Esophagus muscularis mucosa (tissue), 4 donors: ENCODE results near the gene LIM2. TPM values are rescaled to one million over a fixed set of nuclear protein-coding genes. Genes with fewer than 3 reads are reported as not detected.

Experiments used
- DNase-seq: peaks from one replicate; pipeline ENCODE4 v3.0.0-alpha.2; 2017; ENCODE audit errors: extremely low spot score
- H3K27ac ChIP-seq, 4 donors: fragments of 200-600 bp; sonication (generic); replicated peaks in 1 of 4; 1 replicate in 3 of 4; 2 replicates in 1 of 4; pipeline ENCODE4 v1.5.1; 2016 to 2019; ENCODE audit warnings: mild to moderate bottlenecking in 1 of 4
- H3K27me3 ChIP-seq, 4 donors: fragments of 200-600 bp; sonication (generic); one replicate each; pipeline versions ENCODE4 v1.5.1 to v1.6.0; 2016 to 2019
- H3K36me3 ChIP-seq, 4 donors: fragments of 200-600 bp; sonication (generic); one replicate each; pipeline ENCODE4 v1.5.1; 2016 to 2019
- H3K4me1 ChIP-seq, 4 donors: fragments of 200-600 bp; sonication (generic); one replicate each; pipeline ENCODE4 v1.5.1; 2016 to 2019
- H3K4me3 ChIP-seq, 4 donors: fragments of 200-600 bp; sonication (generic); 1 replicate in 2 of 4; 2 replicates in 2 of 4; pipeline ENCODE4 v1.5.1; 2016 to 2019; ENCODE audit warnings: mild to moderate bottlenecking in 4 of 4, moderate library complexity in 1 of 4
- H3K9me3 ChIP-seq, 4 donors: fragments of 200-600 bp; sonication (generic); 1 replicate in 3 of 4; 2 replicates in 1 of 4; pipeline ENCODE4 v1.5.1; 2016 to 2019
- EP300 ChIP-seq: sonication (generic); formaldehyde crosslinking; IDR thresholded peaks from one replicate; pipeline ENCODE4 v1.6.1; 2017; ENCODE audit warnings: antibody characterized with exemption
- POLR2A ChIP-seq: fragments of 450-650 bp; IDR thresholded peaks from one replicate; pipeline ENCODE4 v1.6.1; 2017; ENCODE audit warnings: antibody characterized with exemption, moderate library complexity, mild to moderate bottlenecking, low read depth
- POLR2AphosphoS5 ChIP-seq, 2 donors: sonication (generic); formaldehyde crosslinking; IDR thresholded peaks; one replicate each; pipeline ENCODE4 v1.6.1; 2017; ENCODE audit warnings: antibody characterized with exemption in 2 of 2
- WGBS: methylation state at CpG from one replicate; pipeline ENCODE4 v1.1.5; 2018; 5-methylcytosine and 5-hydroxymethylcytosine counted together
- intact Hi-C: fragments of 100-400 bp; cut with DNase I; formaldehyde crosslinking; loops from one replicate; pipeline ENCODE4 v1.15.1; 2023
- total RNA-seq, 4 donors: library from RNA; depleted of rRNA; stranded (reverse); fragments of >200 nt; gene quantifications; one replicate each; pipeline versions ENCODE4 v1.1.0 to v1.2.1, GENCODE V29; 2016
- TF ChIP-seq, protein P1 (sequence below), 3 experiments: fragments of 200-600 bp in 2 of 3; fragments of 450-650 bp in 1 of 3; sonication (generic) in 2 of 3; IDR thresholded peaks; one replicate each; pipeline ENCODE4 v1.5.1; 2017 to 2019; ENCODE audit warnings: antibody characterized with exemption in 3 of 3, mild to moderate bottlenecking in 2 of 3, moderate library complexity in 1 of 3

Gene LIM2
- total RNA-seq, 4 donors from 2014 or later = not detected

DNA sequence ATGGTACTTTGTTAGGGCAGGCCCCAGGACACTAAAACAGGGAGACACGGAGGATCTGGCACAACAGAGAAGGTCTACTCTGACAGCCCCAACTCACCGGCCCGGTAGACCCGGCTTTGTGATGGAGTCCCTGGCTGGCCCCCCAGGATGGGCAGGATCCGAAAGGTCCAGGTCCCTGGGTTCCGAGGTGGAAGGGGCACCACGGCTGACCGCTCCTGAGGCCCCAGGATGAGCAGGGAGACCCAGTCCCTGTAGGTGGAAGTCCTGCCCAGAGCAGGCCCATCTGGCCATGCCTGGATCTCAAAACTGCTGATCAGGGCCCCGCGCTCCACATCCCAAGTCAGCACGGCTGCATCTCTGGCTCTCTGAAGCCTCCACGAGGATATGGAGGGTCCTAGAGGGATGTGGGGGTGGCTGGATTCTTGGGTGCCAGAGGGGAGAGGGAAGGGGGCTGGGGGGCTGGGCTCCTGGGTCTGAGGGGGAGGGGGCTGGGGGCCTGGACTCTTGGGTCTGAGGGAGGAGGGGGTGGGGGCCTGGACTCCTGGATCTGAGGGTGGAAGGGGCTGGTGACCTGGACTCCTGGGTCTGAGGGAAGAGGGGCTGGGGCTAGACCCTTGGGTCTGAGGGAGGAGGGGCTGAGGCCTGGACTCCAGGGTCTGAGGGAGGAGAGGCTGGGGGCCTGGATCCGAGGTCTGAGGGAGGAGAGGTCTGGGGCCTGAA is 50.5 kb downstream of the LIM2 start:
- WGBS = 89% methylated on average over 5 of the region's 13 CpGs
- peaks cover 0 to 5% (median under 1%) of the 10 kb centered on the region in 4 donors for H3K36me3 ChIP-seq
- no peak for DNase-seq
- H3K4me3 ChIP-seq = no peak overlapping the region
- TF ChIP-seq POLR2AphosphoS5 (IDR thresholded peaks at IDR 0.05) = no peak
- no peak for TF ChIP-seq POLR2A
- TF ChIP-seq, protein P1, sequence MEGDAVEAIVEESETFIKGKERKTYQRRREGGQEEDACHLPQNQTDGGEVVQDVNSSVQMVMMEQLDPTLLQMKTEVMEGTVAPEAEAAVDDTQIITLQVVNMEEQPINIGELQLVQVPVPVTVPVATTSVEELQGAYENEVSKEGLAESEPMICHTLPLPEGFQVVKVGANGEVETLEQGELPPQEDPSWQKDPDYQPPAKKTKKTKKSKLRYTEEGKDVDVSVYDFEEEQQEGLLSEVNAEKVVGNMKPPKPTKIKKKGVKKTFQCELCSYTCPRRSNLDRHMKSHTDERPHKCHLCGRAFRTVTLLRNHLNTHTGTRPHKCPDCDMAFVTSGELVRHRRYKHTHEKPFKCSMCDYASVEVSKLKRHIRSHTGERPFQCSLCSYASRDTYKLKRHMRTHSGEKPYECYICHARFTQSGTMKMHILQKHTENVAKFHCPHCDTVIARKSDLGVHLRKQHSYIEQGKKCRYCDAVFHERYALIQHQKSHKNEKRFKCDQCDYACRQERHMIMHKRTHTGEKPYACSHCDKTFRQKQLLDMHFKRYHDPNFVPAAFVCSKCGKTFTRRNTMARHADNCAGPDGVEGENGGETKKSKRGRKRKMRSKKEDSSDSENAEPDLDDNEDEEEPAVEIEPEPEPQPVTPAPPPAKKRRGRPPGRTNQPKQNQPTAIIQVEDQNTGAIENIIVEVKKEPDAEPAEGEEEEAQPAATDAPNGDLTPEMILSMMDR (IDR thresholded peaks at IDR 0.05) = no peak
- TF ChIP-seq EP300 = no peak
- no peaks in the 10 kb centered on the region for H3K9me3 ChIP-seq
- peaks cover 6 to 36% (median 24%) of the 10 kb centered on the region in 4 donors for H3K4me1 ChIP-seq
- intact Hi-C loops = loop anchor here (5.0 to 10.0 kb wide), 2 partner anchors 70 to 318 kb away; no protein-coding TSS in a partner anchor
- H3K27ac ChIP-seq = no peak overlapping the region
- H3K27me3 ChIP-seq = peaks cover 0 to 5% (median 0%) of the 10 kb centered on the region in 4 donors

- peaks cover 3 to 8% (median 6%) of the 10 kb centered on the region in 4 donors for H3K4me1 ChIP-seq
- DNase-seq = no peak
- peaks cover 0 to 36% (median 3%) of the 10 kb centered on the region in 4 donors for H3K27me3 ChIP-seq
- no peak overlapping the region for H3K4me3 ChIP-seq
- TF ChIP-seq, protein P1 (IDR thresholded peaks at IDR 0.05) = no peak
- H3K9me3 ChIP-seq = no peaks in the 10 kb centered on the region
- intact Hi-C loops = loop anchor here (10.0 kb wide), 1 partner anchor 321 kb away; no protein-coding TSS in a partner anchor
- H3K27ac ChIP-seq = no peak overlapping the region
- H3K36me3 ChIP-seq = peaks cover 0 to 22% (median 12%) of the 10 kb centered on the region in 4 donors
- WGBS = 86% methylated on average over 11 of the region's 13 CpGs
These were observed 53.8 kb downstream of the LIM2 start for GRCh38 chr19:51333836-51334460.

DNA sequence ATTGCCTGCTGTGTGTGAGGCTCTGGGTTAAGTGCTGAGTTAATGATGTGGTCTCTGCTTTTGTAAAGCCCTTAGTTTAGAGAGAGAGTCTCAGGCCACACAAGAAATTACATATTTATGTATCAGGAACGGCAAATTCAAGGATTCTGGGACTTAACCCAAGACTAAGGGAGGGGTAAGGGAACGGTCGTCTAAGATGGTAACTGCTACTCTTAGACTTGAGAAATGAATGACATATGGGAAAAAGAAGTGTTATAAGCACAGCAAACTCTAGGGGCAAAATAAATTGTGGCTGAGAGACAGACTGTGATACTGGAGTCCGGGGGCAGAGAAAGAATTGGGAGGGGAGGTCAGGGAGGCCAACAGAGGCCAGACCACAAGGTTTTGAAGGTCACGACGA is 56.1 kb downstream of the LIM2 start:
- peaks cover 5 to 58% (median 24%) of the 10 kb centered on the region in 4 donors for H3K27me3 ChIP-seq
- intact Hi-C loops = loop anchor here (10.0 kb wide), 1 partner anchor 323 kb away; no protein-coding TSS in a partner anchor
- no peak overlapping the region for H3K4me3 ChIP-seq
- WGBS = 90% methylated on average over 6 of the region's 6 CpGs
- no peak overlapping the region for H3K27ac ChIP-seq
- peaks cover 7 to 15% (median 11%) of the 10 kb centered on the region in 4 donors for H3K4me1 ChIP-seq
- H3K36me3 ChIP-seq = peaks cover 0 to 22% (median 12%) of the 10 kb centered on the region in 4 donors
- TF ChIP-seq POLR2AphosphoS5 (IDR thresholded peaks at IDR 0.05) (no peak), EP300 (no peak), POLR2A (no peak)
- TF ChIP-seq, protein P1 (IDR thresholded peaks at IDR 0.05) = no peak
- DNase-seq = no peak
- H3K9me3 ChIP-seq = no peaks in the 10 kb centered on the region

- peaks cover 7 to 15% (median 11%) of the 10 kb centered on the region in 4 donors for H3K4me1 ChIP-seq
- intact Hi-C loops = loop anchor here (10.0 kb wide), 1 partner anchor 324 kb away; no protein-coding TSS in a partner anchor
- H3K36me3 ChIP-seq = peaks cover 0 to 22% (median 12%) of the 10 kb centered on the region in 4 donors
- TF ChIP-seq EP300 (no peak), POLR2A (no peak), POLR2AphosphoS5 (IDR thresholded peaks at IDR 0.05) (no peak)
- TF ChIP-seq, protein P1 (IDR thresholded peaks at IDR 0.05) = no peak
- no peak for DNase-seq
- H3K4me3 ChIP-seq = no peak overlapping the region
- H3K27me3 ChIP-seq = peaks cover 5 to 63% (median 29%) of the 10 kb centered on the region in 4 donors
- WGBS = 85% methylated on average over 3 of the region's 3 CpGs
- H3K9me3 ChIP-seq = no peaks in the 10 kb centered on the region
- H3K27ac ChIP-seq = no peak overlapping the region
These were observed 56.6 kb downstream of the LIM2 start for GRCh38 chr19:51331193-51331592.
